HEK293 (cell line): ENCODE results near the gene ABR.
A peak's percentile ranks its signal among the peaks of the same experiment; 100 is the strongest.

ENCODE experiments used
- BCL6B ChIP-seq: fragments of 450-650 bp; formaldehyde crosslinking; IDR thresholded peaks from 2 replicates; pipeline ENCODE4 v1.5.1; 2017; ENCODE audit warnings: missing biosample characterization, missing genetic modification characterization
- EGR2 ChIP-seq: fragments of 450-650 bp; formaldehyde crosslinking; IDR thresholded peaks from 2 replicates; pipeline ENCODE4 v1.5.1; 2016; ENCODE audit warnings: low read depth, missing biosample characterization, missing genetic modification characterization
- INSM2 ChIP-seq: fragments of 450-650 bp; formaldehyde crosslinking; IDR thresholded peaks from 2 replicates; pipeline ENCODE4 v1.5.1; 2016; ENCODE audit warnings: missing biosample characterization, missing genetic modification characterization
- KLF10 ChIP-seq: fragments of 450-650 bp; IDR thresholded peaks from 2 replicates; pipeline ENCODE4 v1.5.1; 2018; ENCODE audit warnings: missing biosample characterization, mild to moderate bottlenecking, missing genetic modification characterization
- MEIS1 ChIP-seq: sonication (generic); formaldehyde crosslinking; IDR thresholded peaks from 2 replicates; pipeline ENCODE4 v1.8.1; 2022; ENCODE audit warnings: missing genetic modification reagents, mild to moderate bottlenecking, borderline replicate concordance
- REST ChIP-seq: fragments of 450-650 bp; formaldehyde crosslinking; IDR thresholded peaks from 2 replicates; pipeline ENCODE4 v1.5.1; 2016; ENCODE audit warnings: missing biosample characterization, missing genetic modification characterization
- TCF7L2 ChIP-seq: IDR thresholded peaks from 2 replicates; pipeline ENCODE4 v1.6.1; 2011; ENCODE audit warnings: low read depth, mild to moderate bottlenecking, inconsistent platforms, low read length, moderate library complexity, borderline replicate concordance
- ZBTB17 ChIP-seq: fragments of 450-650 bp; formaldehyde crosslinking; IDR thresholded peaks from 2 replicates; pipeline ENCODE4 v1.5.1; 2016; ENCODE audit warnings: missing biosample characterization, missing genetic modification characterization
- ZBTB49 ChIP-seq: fragments of 450-650 bp; formaldehyde crosslinking; IDR thresholded peaks from 2 replicates; pipeline ENCODE4 v1.5.1; 2016; ENCODE audit warnings: missing biosample characterization, missing genetic modification characterization, low read depth
- ZNF133 ChIP-seq: fragments of 450-650 bp; formaldehyde crosslinking; IDR thresholded peaks from 2 replicates; pipeline ENCODE4 v1.5.1; 2016; ENCODE audit warnings: missing biosample characterization, missing genetic modification characterization
- ZNF157 ChIP-seq: fragments of 450-650 bp; formaldehyde crosslinking; IDR thresholded peaks from 2 replicates; pipeline ENCODE4 v1.5.1; 2016; ENCODE audit warnings: missing biosample characterization, missing genetic modification characterization
- ZNF16 ChIP-seq: fragments of 450-650 bp; formaldehyde crosslinking; IDR thresholded peaks from 2 replicates; pipeline ENCODE4 v1.5.1; 2016; ENCODE audit warnings: low read depth, missing biosample characterization, missing genetic modification characterization
- ZNF26 ChIP-seq: fragments of 450-650 bp; formaldehyde crosslinking; IDR thresholded peaks from 2 replicates; pipeline ENCODE4 v1.5.1; 2016; ENCODE audit warnings: missing biosample characterization, missing genetic modification characterization
- ZNF311 ChIP-seq: fragments of 450-650 bp; formaldehyde crosslinking; IDR thresholded peaks from 2 replicates; pipeline ENCODE4 v1.5.1; 2017; ENCODE audit warnings: missing biosample characterization, missing genetic modification characterization, borderline replicate concordance
- ZNF335 ChIP-seq: fragments of 450-650 bp; formaldehyde crosslinking; conservative IDR thresholded peaks from 2 replicates; pipeline ENCODE4 v1.5.1; 2016; ENCODE audit warnings: missing biosample characterization, missing genetic modification characterization
- ZNF610 ChIP-seq: fragments of 450-650 bp; formaldehyde crosslinking; IDR thresholded peaks from 2 replicates; pipeline ENCODE4 v1.5.1; 2016; ENCODE audit warnings: missing biosample characterization, missing genetic modification characterization, borderline replicate concordance
- ZNF626 ChIP-seq: fragments of 450-650 bp; sonication (Bioruptor Pico); formaldehyde crosslinking; IDR thresholded peaks from 2 replicates; pipeline ENCODE4 v1.5.1; 2018; ENCODE audit warnings: missing biosample characterization, missing genetic modification characterization, inconsistent platforms
- ZNF701 ChIP-seq: fragments of 450-650 bp; formaldehyde crosslinking; IDR thresholded peaks from 2 replicates; pipeline ENCODE4 v1.5.1; 2016; ENCODE audit warnings: missing biosample characterization, missing genetic modification characterization
- ZNF76 ChIP-seq: fragments of 450-650 bp; formaldehyde crosslinking; IDR thresholded peaks from 2 replicates; pipeline ENCODE4; 2016; ENCODE audit warnings: low read depth, missing biosample characterization, missing genetic modification characterization, borderline replicate concordance
- ZNF768 ChIP-seq: fragments of 450-650 bp; formaldehyde crosslinking; IDR thresholded peaks from 2 replicates; pipeline ENCODE4 v1.5.1; 2018; ENCODE audit warnings: missing biosample characterization, mild to moderate bottlenecking, missing genetic modification characterization
- ZNF792 ChIP-seq: fragments of 450-650 bp; formaldehyde crosslinking; IDR thresholded peaks from 2 replicates; pipeline ENCODE4 v1.5.1; 2016; ENCODE audit warnings: missing biosample characterization, missing genetic modification characterization
- ZSCAN23 ChIP-seq: fragments of 450-650 bp; formaldehyde crosslinking; IDR thresholded peaks from 2 replicates; pipeline ENCODE4 v1.5.1; 2016; ENCODE audit warnings: missing biosample characterization, missing genetic modification characterization
- ZSCAN30 ChIP-seq: fragments of 450-650 bp; IDR thresholded peaks from 2 replicates; pipeline ENCODE4 v1.5.1; 2018; ENCODE audit warnings: missing biosample characterization, mild to moderate bottlenecking, missing genetic modification characterization, moderate library complexity
- ZSCAN5A ChIP-seq: fragments of 450-650 bp; formaldehyde crosslinking; IDR thresholded peaks from 2 replicates; pipeline ENCODE4 v1.5.1; 2016; ENCODE audit warnings: missing biosample characterization, missing genetic modification characterization
- ZXDB ChIP-seq: fragments of 450-650 bp; formaldehyde crosslinking; IDR thresholded peaks from 2 replicates; pipeline ENCODE4 v1.5.1; 2016; ENCODE audit warnings: missing biosample characterization, missing genetic modification characterization

Gene ABR

GRCh38 chr17:1203111-1203966 lies 23.6 kb upstream of the ABR start (continued):
- TF ChIP-seq REST (tag by site-specific recombination) = no peak
- no peak for TF ChIP-seq ZNF26 (tag by site-specific recombination)
- no peak for TF ChIP-seq ZNF76
- TF ChIP-seq ZNF311 (tag by site-specific recombination) = no peak
- no peak for TF ChIP-seq BCL6B (tag by site-specific recombination)
- TF ChIP-seq ZBTB17 (tag by site-specific recombination) = peak; percentile 81
- no peak for TF ChIP-seq ZNF610 (tag by site-specific recombination)
- TF ChIP-seq ZSCAN5A = no peak
- no peak for TF ChIP-seq ZNF133 (tag by site-specific recombination)
- no peak for TF ChIP-seq TCF7L2
- no peak for TF ChIP-seq ZNF626
- TF ChIP-seq ZBTB49 (tag by site-specific recombination) = no peak
- TF ChIP-seq KLF10 (tag by site-specific recombination) = peak; percentile 94
- no peak for TF ChIP-seq ZNF16
- TF ChIP-seq ZSCAN23 (tag by site-specific recombination) = no peak
- no peak for TF ChIP-seq ZNF157 (tag by site-specific recombination)
- TF ChIP-seq ZNF335 (tag by site-specific recombination) = peak; percentile 91
- TF ChIP-seq ZNF701 (tag by site-specific recombination) = no peak
- TF ChIP-seq ZNF768 (tag by site-specific recombination) = no peak
- TF ChIP-seq MEIS1 (CRISPR knock-in tag) = no peak
- TF ChIP-seq ZSCAN30 = no peak
- TF ChIP-seq ZXDB (tag by site-specific recombination) = no peak
- TF ChIP-seq EGR2 (tag by site-specific recombination) = peak; percentile 20; the same call in 1 of the 2 replicates
- TF ChIP-seq INSM2 (tag by site-specific recombination) = no peak
- TF ChIP-seq ZNF792 (tag by site-specific recombination) = no peak
